Measurements from ENCODE around the gene KIF17. TPM values are rescaled to one million over a fixed set of nuclear protein-coding genes. Genes with fewer than 3 reads are reported as not detected.

The KIF17 gene
- total RNA-seq, 1 experiment from 2014 or later: 5.1 TPM

GRCh38 chr1:20663365-20663764 lies 54.4 kb downstream of the KIF17 start:
- no peak overlapping the region for H2BK20ac ChIP-seq (ENCODE audit: low read depth, low read length, poor library complexity, severe bottlenecking)
- H3K79me1 ChIP-seq (ENCODE audit: insufficient read depth, low read depth, low read length, poor library complexity, severe bottlenecking): peaks cover 4% of the 10 kb centered on the region
- H3T11ph ChIP-seq (ENCODE audit: low read length): no peak overlapping the region
- H3K4me2 ChIP-seq (ENCODE audit: insufficient read depth, insufficient read length, low read length): no peak overlapping the region
- Mint-ChIP-seq H3K27me3 (ENCODE audit: low read depth) (no peaks in the 10 kb centered on the region), H3K4me3 (no peak overlapping the region; a peak in 2 of 5 replicates), H3K9me3 (peaks cover 0 to 2% of the 10 kb centered on the region in 2 experiments; a peak in 1 of 5 replicates), H3K36me3 (ENCODE audit: insufficient read depth in 1 of 3, low read depth in 3 of 3) (peaks cover 4 to 15% (median 15%) of the 10 kb centered on the region in 3 experiments), H3K27ac (no peak overlapping the region), H3K4me1 (peaks cover 24% of the 10 kb centered on the region in 2 experiments)
- H3K18ac ChIP-seq (ENCODE audit: insufficient read length, low read depth, low read length): no peak overlapping the region
- H3K27me3 ChIP-seq (ENCODE audit: insufficient read depth, low read length): no peaks in the 10 kb centered on the region
- peaks cover 19% of the 10 kb centered on the region for H3K79me2 ChIP-seq (ENCODE audit: insufficient read depth, low read length)
- no CpG with 5 or more reads among the region's 1 CpG for WGBS (ENCODE audit: extremely low coverage, insufficient read length, low lambda C conversion rate)
- no peak overlapping the region for H2BK12ac ChIP-seq (ENCODE audit: insufficient read length, low read depth, low read length)
- no peak overlapping the region for H2AK5ac ChIP-seq (ENCODE audit: insufficient read length, low read length)
- H4K91ac ChIP-seq (ENCODE audit: insufficient read length, low read depth, low read length): no peak overlapping the region
- H2AFZ ChIP-seq (ENCODE audit: low read length): no peak overlapping the region
- H3K14ac ChIP-seq (ENCODE audit: insufficient read depth, low read length): no peak overlapping the region
- no peak overlapping the region for H4K5ac ChIP-seq (ENCODE audit: insufficient read length, low read depth, low read length)
- H3K9me3 ChIP-seq (ENCODE audit: control insufficient read depth, low read depth, low read length): no peaks in the 10 kb centered on the region
- H3K27ac ChIP-seq (ENCODE audit: insufficient read length, low read depth, low read length): no peak overlapping the region
- no peaks in the 10 kb centered on the region for H4K20me1 ChIP-seq (ENCODE audit: control insufficient read depth, insufficient read depth, insufficient read length)
- H3K23me2 ChIP-seq (ENCODE audit: insufficient read length, low read depth, low read length, poor library complexity, severe bottlenecking): peaks cover 5% of the 10 kb centered on the region
- no peak overlapping the region for H3K56ac ChIP-seq (ENCODE audit: insufficient read length, low read depth, low read length)
- H3K4ac ChIP-seq (ENCODE audit: low read depth, low read length): no peak overlapping the region
- TF ChIP-seq CTCF (conservative IDR thresholded peaks at IDR 0.05): peak; percentile 39; the same call in 2 of the 3 replicates
- no peak overlapping the region for H3K9ac ChIP-seq (ENCODE audit: extremely low read depth, insufficient read length, low read length)
- no peak overlapping the region for H2BK5ac ChIP-seq (ENCODE audit: insufficient read length, low read length)
- H3K4me1 ChIP-seq (ENCODE audit: insufficient read depth, low read length): peaks cover 2% of the 10 kb centered on the region; the same call in 1 of the 2 replicates
- H4K8ac ChIP-seq (replicated peaks; ENCODE audit: insufficient read length, low read depth, low read length): no peak overlapping the region
- no peak overlapping the region for H3K23ac ChIP-seq (ENCODE audit: insufficient read length, low read depth, low read length)
- no peak overlapping the region for H2BK120ac ChIP-seq (ENCODE audit: low read depth, low read length, poor library complexity, severe bottlenecking)
- DNase-seq: no peak
- H2BK15ac ChIP-seq (ENCODE audit: low read depth, low read length): no peak overlapping the region

Measured in H9 (cell line).